Hepatic stellate cell (primary cell): ENCODE data around the gene LGR6.
A peak's percentile ranks its signal among the peaks of the same experiment; 100 is the strongest.
"Not testable (repeated sequence)": the region's sequence is repeated elsewhere in the genome, so short reads cannot be mapped to it uniquely, and the experiment has no call there.

Experiments used
- DNase-seq: peaks from one replicate; pipeline ENCODE4 v3.0.0; 2011; ENCODE audit warnings: low spot score

LGR6 gene

DNA sequence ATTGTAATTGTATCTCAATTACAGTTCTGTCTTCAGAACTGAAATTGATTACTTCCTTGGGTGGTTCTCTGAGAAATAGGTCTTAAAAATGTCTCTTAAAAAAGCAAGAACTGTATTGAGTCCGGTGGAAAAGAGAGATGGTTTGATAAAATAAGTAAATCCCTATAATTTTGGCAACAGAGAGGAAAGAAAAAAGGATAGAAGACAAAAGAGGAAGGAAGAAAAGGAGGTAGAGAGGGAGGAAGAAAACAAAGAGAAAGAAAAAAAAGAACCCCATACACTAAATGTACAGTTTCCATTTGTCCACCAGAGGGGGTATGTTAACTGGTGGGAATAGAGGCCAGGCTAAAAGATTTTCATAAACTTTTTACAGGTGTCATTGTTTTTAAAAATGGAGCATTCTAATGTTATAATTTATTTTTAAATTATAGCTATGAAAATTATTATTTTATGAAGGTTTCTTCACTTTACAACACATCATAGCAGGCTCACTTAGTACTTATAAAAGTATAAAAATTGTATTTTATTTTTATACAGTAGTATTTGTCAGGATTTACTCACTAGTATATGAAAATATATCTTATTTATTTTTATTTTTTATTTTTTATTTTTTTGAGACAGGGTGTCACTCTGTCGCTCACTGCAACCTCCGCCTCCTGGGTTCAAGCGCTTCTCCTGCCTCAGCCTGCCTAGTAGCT lies 150.2 kb downstream of the LGR6 start:
- DNase-seq, result peak; percentile 32

DNA sequence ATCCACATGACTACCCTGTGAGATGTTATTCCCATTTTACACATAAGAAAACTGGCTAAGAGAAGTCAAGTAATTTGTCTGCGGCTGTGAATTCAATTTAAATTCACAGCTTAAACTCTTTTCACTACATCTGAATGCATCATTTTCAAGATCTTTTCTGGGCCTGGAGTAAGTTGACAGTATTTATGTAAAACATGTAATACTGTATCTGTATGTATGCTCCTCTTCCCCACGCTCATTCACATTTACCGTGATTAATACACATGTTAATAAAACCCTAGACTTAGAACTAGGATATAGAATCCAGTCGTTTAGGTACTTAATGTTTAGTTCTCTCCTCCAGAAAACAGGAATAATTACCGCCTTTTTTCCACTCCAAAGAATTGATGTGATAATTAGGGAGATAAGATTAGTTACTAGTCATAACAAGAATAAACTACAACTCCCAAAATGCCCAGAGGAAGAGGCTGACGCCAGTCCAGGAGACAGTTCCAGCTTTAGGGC lies 154.5 kb downstream of the LGR6 start:
- no peak for DNase-seq

DNA sequence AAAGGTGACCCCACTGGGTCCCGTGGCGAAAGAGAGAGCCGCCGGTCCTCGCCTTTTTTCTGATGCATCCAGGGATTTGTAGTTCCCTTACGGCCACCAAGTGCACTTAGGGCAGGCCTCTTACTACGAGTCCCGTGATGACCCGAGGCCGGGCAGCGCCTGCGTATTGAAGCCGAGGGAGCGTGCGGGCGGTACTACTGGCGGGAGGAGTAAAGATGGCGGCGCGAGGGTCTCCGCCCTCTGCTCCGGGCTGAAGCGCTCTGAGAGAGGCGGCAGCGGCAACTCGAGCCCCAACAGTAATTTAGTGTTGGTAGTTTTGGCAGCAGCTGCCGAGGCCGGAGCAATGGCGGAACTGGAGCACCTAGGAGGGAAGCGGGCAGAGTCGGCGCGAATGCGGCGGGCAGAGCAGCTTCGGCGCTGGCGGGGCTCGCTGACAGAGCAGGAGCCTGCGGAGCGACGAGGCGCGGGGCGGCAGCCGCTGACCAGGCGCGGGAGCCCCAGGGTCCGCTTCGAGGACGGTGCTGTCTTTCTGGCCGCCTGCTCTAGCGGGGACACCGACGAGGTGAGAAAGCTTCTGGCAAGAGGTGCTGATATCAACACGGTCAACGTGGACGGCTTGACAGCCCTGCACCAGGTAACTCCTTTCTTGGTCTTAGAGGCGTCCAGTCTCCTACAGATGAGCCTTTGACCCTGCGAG lies 155.1 kb downstream of the LGR6 start, which contains the start of gene PPP1R12B:
PPP1R12B (plus strand) TSS at position 191 of the 697 bp plus-strand sequence; CDS start at position 344, 153 bp downstream.
- peak; percentile 86 for DNase-seq

DNA sequence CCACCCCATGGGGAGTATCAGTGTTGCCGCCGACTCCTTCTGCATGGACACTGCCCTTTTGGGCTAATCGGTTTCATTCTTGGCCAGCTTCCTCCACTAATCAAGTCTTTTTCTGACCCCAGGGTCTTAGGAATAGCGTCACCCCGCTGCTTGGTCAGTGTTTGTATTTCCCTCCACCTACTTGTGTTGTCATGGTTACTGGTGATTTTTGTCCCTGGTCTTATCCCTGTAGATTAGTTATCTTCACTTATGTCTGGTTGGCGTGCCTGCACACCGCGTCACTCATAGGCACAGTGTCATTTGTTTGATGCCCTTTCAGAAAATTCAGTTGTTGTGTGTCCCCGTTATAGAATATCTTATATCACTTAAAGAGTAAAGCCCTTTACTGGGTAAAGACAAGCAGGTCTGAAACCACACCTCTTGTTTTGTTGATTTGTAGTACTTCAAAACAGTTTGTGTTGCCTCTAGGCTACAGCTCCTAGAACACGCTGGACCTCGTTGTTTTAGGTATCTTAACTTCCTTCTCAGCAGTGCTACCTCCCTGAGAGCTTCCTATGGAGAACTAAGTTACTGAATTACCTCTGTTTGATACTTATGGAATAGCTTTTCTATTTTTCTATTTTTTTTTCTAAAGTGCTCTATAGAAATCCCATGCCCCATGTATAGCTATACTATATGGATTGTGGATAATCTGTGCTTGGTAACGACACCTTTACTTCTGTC lies 155.8 kb downstream of the LGR6 start:
- DNase-seq, result peak; percentile 68

DNA sequence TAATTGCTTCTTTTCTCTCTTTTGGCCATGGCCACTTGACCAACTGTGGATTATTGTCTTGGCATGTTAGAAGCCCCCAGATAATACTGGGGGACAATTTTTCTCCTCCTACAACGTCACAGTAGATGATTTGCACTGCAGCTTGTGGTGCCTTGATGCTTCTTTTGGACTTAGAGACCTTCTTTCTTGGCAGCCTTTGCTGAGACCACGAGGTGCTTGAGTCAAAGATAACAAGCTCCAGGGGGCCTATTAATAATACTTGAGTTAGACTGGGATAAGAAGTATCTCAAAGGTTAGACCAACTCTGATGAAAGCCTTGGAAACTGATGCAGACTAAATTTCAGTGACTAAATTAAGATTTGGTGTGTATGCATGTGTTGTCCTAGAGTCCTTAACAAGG lies 158.1 kb downstream of the LGR6 start:
- no peak for DNase-seq

DNA sequence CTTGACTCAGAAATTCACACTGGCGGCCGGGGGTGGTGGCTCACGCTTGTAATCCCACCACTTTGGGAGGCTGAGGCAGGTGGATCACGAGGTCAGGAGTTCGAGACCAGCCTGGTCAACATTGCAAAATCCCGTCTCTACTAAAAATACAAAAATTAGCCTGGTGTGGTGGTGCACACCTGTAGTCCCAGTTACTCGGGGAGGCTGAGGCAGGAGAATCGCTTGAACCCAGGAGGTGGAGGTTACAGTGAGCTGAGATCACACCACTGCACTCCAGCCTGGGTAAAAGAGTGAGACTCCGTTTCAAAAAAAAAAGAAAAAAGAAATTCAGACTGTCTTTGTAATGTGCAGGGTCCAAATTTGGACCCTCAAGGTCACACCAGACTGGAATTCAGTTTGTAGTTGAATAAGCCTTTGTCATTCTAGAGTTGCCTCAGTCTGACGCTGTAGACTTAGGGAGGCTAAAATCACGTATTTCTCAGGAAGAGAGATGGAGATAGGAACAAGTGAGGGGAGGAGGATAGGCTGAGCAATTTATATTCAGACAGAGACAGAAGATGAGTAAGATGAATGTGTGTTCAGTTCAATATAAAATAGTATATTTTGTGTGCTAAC lies 159.1 kb downstream of the LGR6 start:
- not testable (repeated sequence) for DNase-seq

DNA sequence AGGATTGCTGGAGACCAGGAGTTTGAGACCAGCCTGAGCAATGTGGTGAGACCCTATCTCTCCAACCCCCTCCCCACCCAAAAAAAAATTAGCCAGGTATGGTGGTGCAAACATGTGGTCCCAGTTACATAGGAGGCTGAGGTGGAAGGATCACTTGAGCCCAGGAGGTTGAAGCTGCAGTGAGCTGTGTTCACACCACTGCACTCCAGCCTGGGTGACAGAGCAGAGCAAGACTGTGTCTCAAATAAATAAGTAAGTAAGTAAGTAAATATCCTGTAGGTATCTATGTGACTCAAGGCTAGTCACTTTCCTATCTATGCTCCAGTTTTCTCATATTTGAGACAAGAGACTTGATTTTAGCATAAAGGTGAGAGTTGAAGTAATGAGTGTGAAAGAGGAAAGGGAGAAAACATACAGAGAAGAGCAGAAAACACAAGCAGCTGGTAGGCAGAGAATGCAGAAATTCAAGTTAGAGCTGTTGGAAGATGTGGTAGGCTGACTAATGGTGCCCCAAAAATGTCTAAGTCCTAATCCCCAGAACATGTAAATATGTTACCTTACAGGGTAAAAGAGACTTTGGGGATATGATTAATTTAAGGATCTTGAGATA lies 162.4 kb downstream of the LGR6 start:
- no peak for DNase-seq

DNA sequence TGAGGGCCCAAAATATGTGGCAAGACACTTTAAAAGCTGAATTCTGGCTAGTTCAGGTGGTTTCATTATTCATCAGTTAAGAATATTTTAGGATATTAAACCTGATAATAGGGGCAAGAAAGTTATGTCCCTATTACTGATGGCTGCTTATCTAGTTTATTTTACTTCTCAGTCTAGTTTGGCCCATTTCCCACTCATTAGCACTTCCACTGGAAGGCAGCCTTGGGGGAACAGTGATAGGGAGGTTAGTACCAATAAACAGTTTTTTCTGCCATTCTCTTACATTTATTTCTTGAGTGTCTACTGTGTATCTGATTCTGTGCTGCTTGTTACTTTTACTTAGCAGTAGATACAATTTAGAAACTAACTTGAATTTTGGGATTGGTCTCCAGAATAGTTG lies 163.9 kb downstream of the LGR6 start:
- no peak for DNase-seq

DNA sequence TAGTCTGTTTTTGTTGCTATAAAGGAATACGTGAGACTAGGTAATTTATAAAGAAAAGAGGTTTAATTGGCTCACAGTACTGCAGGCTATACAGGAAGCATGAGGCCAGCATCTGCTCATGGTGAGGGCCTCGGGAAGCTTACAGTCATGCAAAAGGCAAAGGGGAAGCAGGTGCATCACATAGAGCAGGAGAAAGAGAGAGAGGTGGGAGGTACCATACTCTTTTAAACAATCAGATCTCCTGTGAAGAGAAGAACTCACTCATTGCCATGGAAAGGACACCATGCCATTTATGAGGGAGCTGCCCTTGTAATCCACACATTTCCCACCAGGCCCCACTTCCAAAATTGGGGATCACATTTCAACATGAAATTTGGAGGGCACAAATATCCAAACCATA lies 167.6 kb downstream of the LGR6 start:
- DNase-seq, result no peak

DNA sequence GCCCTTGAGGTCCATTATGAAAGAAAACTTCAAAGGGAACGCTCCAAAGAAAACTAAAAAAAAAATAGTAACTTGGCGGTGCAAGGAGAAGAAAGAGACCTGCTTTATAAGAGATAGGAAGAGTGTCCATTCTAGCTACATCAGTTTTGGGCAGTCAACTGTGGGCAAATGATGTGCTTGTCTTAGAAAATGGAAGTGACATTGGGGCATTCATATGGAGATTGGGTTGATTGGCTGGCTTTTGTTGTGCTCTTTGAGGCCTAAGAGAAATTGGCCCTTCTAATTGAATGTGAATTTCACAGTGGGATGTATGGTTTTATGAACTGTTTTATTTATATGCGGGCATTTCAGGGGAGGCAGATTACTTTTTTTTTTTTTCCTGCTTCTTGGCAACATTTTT lies 168.1 kb downstream of the LGR6 start:
- no peak for DNase-seq

DNA sequence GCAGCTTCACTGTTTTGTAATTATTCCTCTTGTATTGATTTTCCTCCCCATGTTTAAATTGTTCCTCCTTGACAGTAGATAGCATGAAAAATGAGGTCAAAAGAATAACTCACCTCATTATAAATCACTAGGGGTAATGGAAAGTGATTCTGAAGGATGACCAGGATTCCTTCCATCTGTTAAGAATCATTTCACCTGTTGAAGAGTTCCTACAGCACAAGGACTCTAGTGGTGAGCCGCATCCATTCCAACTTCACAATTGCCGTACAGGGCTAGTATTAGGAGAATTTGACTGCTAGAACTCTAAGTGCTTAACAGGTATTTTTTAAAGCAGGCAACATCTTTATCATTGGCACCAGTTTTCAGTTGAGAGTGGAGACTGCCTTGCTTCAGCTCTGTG lies 168.6 kb downstream of the LGR6 start:
- no peak for DNase-seq

DNA sequence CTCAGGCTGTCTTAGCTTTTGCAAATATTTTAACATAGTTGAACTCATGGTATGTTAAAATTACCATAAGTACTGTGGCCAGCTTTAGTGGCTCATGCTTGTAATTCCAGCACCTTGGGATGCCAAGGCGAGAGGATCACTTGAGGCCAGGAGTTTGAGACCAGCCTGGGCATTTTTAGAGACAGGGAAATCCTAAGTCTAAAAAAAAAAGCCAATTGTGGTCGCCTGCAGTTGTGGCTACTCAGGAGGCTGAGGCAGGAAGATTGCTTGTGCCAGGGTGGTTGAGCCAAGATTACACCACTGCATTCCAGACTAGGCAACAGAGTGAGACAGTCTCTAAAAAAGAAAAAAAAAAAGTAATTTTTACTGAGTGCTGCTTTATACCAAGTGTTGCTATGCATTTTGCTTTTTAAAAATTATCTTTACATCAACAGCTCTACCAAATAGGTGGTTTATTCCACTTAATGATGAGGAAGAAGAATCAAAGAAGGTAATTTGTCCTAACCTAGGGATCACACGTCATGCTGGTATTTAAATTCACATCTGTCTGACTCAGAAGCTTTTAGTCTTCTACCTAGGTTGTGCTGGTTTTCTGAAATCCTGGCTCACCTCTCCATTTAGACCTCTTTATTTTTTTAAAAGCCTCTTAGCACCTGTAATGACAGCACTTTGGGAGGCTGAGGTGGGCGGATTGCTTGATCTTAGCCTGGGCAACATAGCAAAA lies 171.7 kb downstream of the LGR6 start:
- no peak for DNase-seq

DNA sequence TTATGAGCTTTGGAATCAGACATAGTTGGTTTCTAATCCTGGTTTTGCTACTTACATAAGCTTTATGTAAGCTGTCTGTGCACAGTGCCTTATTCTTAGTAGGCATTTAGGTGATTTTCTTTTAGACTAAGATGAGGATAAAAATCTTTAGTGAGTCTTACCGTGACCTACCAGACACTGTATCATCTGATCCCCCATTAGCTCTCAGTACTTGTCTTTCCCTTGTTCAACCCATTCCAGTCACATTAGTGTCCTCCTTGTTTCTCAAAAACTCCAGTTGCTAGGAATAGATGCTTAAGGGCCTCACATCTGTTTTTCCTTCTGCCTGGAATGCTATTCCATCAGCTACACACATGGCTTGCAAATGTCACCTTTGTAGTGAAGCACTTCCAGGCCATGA lies 173.7 kb downstream of the LGR6 start:
- DNase-seq, result no peak
